Spleen (tissue), 7 donors: ENCODE measurements around the gene ZNF718.
"Not testable (repeated sequence)": the region's sequence is repeated elsewhere in the genome, so short reads cannot be mapped to it uniquely, and the experiment has no call there.

Experiments
- POLR2AphosphoS5 ChIP-seq, 3 donors: sonication (generic); formaldehyde crosslinking; IDR thresholded peaks; one replicate each; pipeline ENCODE4 v1.5.1; 2017; ENCODE audit warnings: antibody characterized with exemption in 3 of 3
- TF ChIP-seq, protein P1 (sequence below), 11 experiments: fragments of 200-600 bp in 7 of 11; fragments of 450-650 bp in 4 of 11; sonication (generic) in 4 of 11; IDR thresholded peaks in 8 of 11; conservative IDR thresholded peaks in 3 of 11; 1 replicate in 7 of 11; 2 replicates in 4 of 11; pipeline versions ENCODE4 v1.4.0 to v1.8.0; 2016 to 2021; ENCODE audit warnings: antibody characterized with exemption in 11 of 11, inconsistent platforms in 4 of 11, mild to moderate bottlenecking in 1 of 11
- donor health status: DM: no; HTN: no; CAD: no; lungs with moderate emphysema.
- donor health status: DM: no; HTN: no; CAD: no.
- donor health status: DM: no; HTN: no; CAD: no.

- TF ChIP-seq POLR2AphosphoS5 (IDR thresholded peaks at IDR 0.05), result not testable (repeated sequence)
- TF ChIP-seq, protein P1, sequence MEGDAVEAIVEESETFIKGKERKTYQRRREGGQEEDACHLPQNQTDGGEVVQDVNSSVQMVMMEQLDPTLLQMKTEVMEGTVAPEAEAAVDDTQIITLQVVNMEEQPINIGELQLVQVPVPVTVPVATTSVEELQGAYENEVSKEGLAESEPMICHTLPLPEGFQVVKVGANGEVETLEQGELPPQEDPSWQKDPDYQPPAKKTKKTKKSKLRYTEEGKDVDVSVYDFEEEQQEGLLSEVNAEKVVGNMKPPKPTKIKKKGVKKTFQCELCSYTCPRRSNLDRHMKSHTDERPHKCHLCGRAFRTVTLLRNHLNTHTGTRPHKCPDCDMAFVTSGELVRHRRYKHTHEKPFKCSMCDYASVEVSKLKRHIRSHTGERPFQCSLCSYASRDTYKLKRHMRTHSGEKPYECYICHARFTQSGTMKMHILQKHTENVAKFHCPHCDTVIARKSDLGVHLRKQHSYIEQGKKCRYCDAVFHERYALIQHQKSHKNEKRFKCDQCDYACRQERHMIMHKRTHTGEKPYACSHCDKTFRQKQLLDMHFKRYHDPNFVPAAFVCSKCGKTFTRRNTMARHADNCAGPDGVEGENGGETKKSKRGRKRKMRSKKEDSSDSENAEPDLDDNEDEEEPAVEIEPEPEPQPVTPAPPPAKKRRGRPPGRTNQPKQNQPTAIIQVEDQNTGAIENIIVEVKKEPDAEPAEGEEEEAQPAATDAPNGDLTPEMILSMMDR (IDR thresholded peaks at IDR 0.05 in 8 of 11, conservative IDR thresholded peaks at IDR 0.05 in 3 of 11), result not testable (repeated sequence)
These were observed 47.0 kb downstream of the ZNF718 start for GRCh38 chr4:171318-171717.
